OCI-LY1 (cell line): ENCODE results near the gene PCDH15.

Experiments
- H2AFZ ChIP-seq: fragments of 200-600 bp; sonication (generic), shearing (Covaris generic); 2 replicates; pipeline ENCODE4 v1.6.0; 2014; ENCODE audit warnings: antibody characterized with exemption, mild to moderate bottlenecking, low read length
- H3F3A ChIP-seq: fragments of 200-600 bp; sonication (generic), shearing (Covaris generic); 2 replicates; pipeline ENCODE4 v1.6.0; 2014; ENCODE audit warnings: mild to moderate bottlenecking, antibody characterized with exemption, low read length, moderate library complexity; ENCODE audit not compliant: insufficient read depth
- H3K27ac ChIP-seq: fragments of 200-600 bp; sonication (generic); 2 replicates; pipeline ENCODE4 v1.5.1; 2014; ENCODE audit warnings: low read length, mixed run types, mild to moderate bottlenecking, low read depth; ENCODE audit not compliant: poor library complexity, severe bottlenecking
- H3K27me3 ChIP-seq: fragments of 200-600 bp; sonication (generic); 2 replicates; pipeline ENCODE4 v1.6.0; 2014; ENCODE audit warnings: antibody characterized with exemption, mild to moderate bottlenecking, low read length, moderate library complexity; ENCODE audit not compliant: insufficient read depth
- H3K36me3 ChIP-seq: fragments of 200-600 bp; sonication (generic); 2 replicates; pipeline ENCODE4 v1.6.1; 2014; ENCODE audit warnings: mild to moderate bottlenecking, antibody characterized with exemption, low read length, moderate library complexity, mixed read lengths; ENCODE audit not compliant: insufficient read depth
- H3K4me1 ChIP-seq: fragments of 200-600 bp; sonication (generic); 2 replicates; pipeline ENCODE4 v1.5.1; 2014; ENCODE audit warnings: mild to moderate bottlenecking, low read length, moderate library complexity; ENCODE audit not compliant: insufficient read depth, severe bottlenecking
- H3K4me2 ChIP-seq: fragments of 200-600 bp; sonication (generic), shearing (Covaris generic); 2 replicates; pipeline ENCODE4 v1.6.1; 2014; ENCODE audit warnings: low read length
- H3K4me3 ChIP-seq: fragments of 200-600 bp; sonication (generic); 2 replicates; pipeline ENCODE4 v1.5.1; 2014; ENCODE audit warnings: low read length, low read depth, mild to moderate bottlenecking, mixed read lengths; ENCODE audit not compliant: poor library complexity, severe bottlenecking
- H3K79me2 ChIP-seq: fragments of 200-600 bp; shearing (Covaris generic); 2 replicates; pipeline ENCODE4 v1.6.1; 2016; ENCODE audit warnings: mixed run types, low read length, mixed read lengths; ENCODE audit not compliant: insufficient read depth
- H3K9ac ChIP-seq: fragments of 200-600 bp; sonication (generic), shearing (Covaris generic); 2 replicates; pipeline ENCODE4 v1.6.1; 2014; ENCODE audit warnings: mild to moderate bottlenecking, low read length, mixed read lengths
- H3K9me2 ChIP-seq: fragments of 200-600 bp; sonication (generic), shearing (Covaris generic); 2 replicates; pipeline ENCODE4 v1.6.1; 2014; ENCODE audit warnings: low read depth, mild to moderate bottlenecking, low read length, mixed read lengths
- H3K9me3 ChIP-seq: fragments of 200-600 bp; shearing (Covaris generic); 2 replicates; pipeline ENCODE4 v1.6.1; 2014; ENCODE audit warnings: low read length, mixed read lengths
- H4K20me1 ChIP-seq: fragments of 200-600 bp; sonication (generic), shearing (Covaris generic); 2 replicates; pipeline ENCODE4 v1.6.0; 2016; ENCODE audit warnings: mild to moderate bottlenecking, low read length; ENCODE audit not compliant: insufficient read depth
- EZH2 ChIP-seq: fragments of 200-600 bp; sonication (generic), shearing (Covaris generic); IDR thresholded peaks from 2 replicates; pipeline ENCODE4 v1.8.0; 2017; ENCODE audit warnings: borderline replicate concordance, mixed run types, mild to moderate bottlenecking, antibody characterized with exemption, low read length, moderate library complexity, mixed read lengths
- TF ChIP-seq, protein P1 (sequence below): fragments of 200-600 bp; sonication (generic), shearing (Covaris generic); IDR thresholded peaks from 2 replicates; pipeline ENCODE4 v1.5.1; 2017; ENCODE audit warnings: mild to moderate bottlenecking, antibody characterized with exemption, low read length, moderate library complexity, mixed read lengths

PCDH15 gene

DNA sequence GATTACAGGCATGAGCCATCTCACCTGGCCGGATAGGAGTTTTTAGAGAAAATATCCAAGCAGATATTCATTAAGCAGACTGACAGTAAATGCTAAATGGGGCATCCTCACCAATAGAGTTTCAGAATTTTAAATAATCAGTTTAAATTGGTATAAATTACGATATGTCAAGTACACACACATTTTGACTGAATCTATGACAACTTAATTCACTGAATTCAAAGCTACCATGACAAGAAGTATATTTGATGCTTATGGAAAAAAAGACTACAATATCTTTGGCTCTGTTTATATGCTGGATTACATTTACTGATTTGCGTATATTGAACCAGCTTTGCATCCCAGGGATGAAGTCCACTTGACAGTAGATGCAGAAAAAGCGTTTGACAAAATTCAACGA lies 774.7 kb downstream of the PCDH15 start:
- no peaks in the 10 kb centered on the region for H3K4me1 ChIP-seq
- TF ChIP-seq EZH2: no peak
- TF ChIP-seq, protein P1, sequence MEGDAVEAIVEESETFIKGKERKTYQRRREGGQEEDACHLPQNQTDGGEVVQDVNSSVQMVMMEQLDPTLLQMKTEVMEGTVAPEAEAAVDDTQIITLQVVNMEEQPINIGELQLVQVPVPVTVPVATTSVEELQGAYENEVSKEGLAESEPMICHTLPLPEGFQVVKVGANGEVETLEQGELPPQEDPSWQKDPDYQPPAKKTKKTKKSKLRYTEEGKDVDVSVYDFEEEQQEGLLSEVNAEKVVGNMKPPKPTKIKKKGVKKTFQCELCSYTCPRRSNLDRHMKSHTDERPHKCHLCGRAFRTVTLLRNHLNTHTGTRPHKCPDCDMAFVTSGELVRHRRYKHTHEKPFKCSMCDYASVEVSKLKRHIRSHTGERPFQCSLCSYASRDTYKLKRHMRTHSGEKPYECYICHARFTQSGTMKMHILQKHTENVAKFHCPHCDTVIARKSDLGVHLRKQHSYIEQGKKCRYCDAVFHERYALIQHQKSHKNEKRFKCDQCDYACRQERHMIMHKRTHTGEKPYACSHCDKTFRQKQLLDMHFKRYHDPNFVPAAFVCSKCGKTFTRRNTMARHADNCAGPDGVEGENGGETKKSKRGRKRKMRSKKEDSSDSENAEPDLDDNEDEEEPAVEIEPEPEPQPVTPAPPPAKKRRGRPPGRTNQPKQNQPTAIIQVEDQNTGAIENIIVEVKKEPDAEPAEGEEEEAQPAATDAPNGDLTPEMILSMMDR: no peak
- H3K36me3 ChIP-seq: no peaks in the 10 kb centered on the region
- H4K20me1 ChIP-seq: no peaks in the 10 kb centered on the region
- no peak overlapping the region for H3K27ac ChIP-seq
- no peak overlapping the region for H3K4me2 ChIP-seq
- no peaks in the 10 kb centered on the region for H3K79me2 ChIP-seq
- no peak overlapping the region for H3K9ac ChIP-seq
- no peaks in the 10 kb centered on the region for H3K27me3 ChIP-seq
- no peaks in the 10 kb centered on the region for H3K9me3 ChIP-seq
- H2AFZ ChIP-seq: no peak overlapping the region
- H3F3A ChIP-seq: no peaks in the 10 kb centered on the region
- no peak overlapping the region for H3K4me3 ChIP-seq
- no peaks in the 10 kb centered on the region for H3K9me2 ChIP-seq

- Histone ChIP-seq H4K20me1 (no peaks in the 10 kb centered on the region), H3K9me3 (no peaks in the 10 kb centered on the region), H2AFZ (no peak overlapping the region), H3K27ac (no peak overlapping the region), H3K4me2 (no peak overlapping the region), H3K79me2 (no peaks in the 10 kb centered on the region), H3K4me3 (no peak overlapping the region), H3K9me2 (no peaks in the 10 kb centered on the region), H3K9ac (no peak overlapping the region), H3F3A (no peaks in the 10 kb centered on the region), H3K4me1 (no peaks in the 10 kb centered on the region), H3K36me3 (no peaks in the 10 kb centered on the region), H3K27me3 (no peaks in the 10 kb centered on the region)
- TF ChIP-seq, protein P1: no peak
- TF ChIP-seq EZH2: no peak
Measured at GRCh38 chr10:54011117-54011516, 789.9 kb downstream of the PCDH15 start.

DNA sequence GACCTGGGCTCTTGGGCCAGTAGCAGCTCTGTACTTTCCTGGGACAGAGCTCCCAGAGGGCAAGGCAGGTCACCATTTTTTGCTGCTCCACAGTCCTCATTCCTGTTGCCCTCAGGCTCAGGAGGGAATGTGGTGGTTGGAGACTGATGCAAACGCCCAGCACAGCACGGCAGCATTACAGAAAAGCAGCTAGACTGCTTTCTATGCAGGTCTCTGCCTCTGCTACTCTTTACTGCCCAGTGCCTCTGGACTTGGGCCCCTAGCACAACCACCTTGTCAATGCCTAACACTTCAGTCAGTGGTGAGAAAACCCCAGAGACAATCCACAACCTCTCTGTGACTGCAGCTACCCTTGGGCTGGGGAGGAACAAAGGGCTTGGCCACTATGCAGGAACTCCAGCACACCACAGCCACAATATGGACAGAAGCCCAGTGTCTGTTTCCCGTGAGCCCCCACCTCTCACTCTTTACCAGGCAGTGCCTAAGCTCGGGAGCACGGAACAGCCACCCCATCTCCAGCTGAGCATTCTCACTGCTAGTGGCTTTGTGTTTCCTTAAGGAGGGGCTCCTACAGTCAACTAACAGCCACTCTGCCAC lies 790.6 kb downstream of the PCDH15 start:
- H3K79me2 ChIP-seq: no peaks in the 10 kb centered on the region
- no peaks in the 10 kb centered on the region for H3K4me1 ChIP-seq

More for the DNA sequence above, 790.6 kb downstream of the PCDH15 start:
- no peaks in the 10 kb centered on the region for H3K27me3 ChIP-seq
- TF ChIP-seq, protein P1: no peak
- no peak for TF ChIP-seq EZH2
- H3F3A ChIP-seq: no peaks in the 10 kb centered on the region
- H4K20me1 ChIP-seq: no peaks in the 10 kb centered on the region
- H3K4me3 ChIP-seq: no peak overlapping the region
- H2AFZ ChIP-seq: no peak overlapping the region
- H3K9ac ChIP-seq: no peak overlapping the region
- H3K9me2 ChIP-seq: no peaks in the 10 kb centered on the region
- H3K4me2 ChIP-seq: no peak overlapping the region
- no peak overlapping the region for H3K27ac ChIP-seq
- no peaks in the 10 kb centered on the region for H3K9me3 ChIP-seq
- H3K36me3 ChIP-seq: no peaks in the 10 kb centered on the region
